ENCODE data around the gene SETD4.

- TF ChIP-seq POLR2A (IDR thresholded peaks at IDR 0.05; ENCODE audit: borderline replicate concordance, extremely low read depth, insufficient read depth, insufficient read length), result no peak
- TF ChIP-seq CTCF (IDR thresholded peaks at IDR 0.05 in 2 of 3, conservative IDR thresholded peaks at IDR 0.05 in 1 of 3; ENCODE audit: borderline replicate concordance in 1 of 3, insufficient read depth in 1 of 3, low read depth in 2 of 3, low read length in 2 of 3), result no peak
- TF ChIP-seq EZH2 (IDR thresholded peaks at IDR 0.05), result no peak
Measured at GRCh38 chr21:36105327-36105842, 45.1 kb upstream of the SETD4 start.
